IPS-15b (cell line): ENCODE data around the gene AGRN.

ENCODE experiments used
- H3K27me3 ChIP-seq: one replicate; pipeline ENCODE4 v1.6.1; 2013; ENCODE audit warnings: low read length; ENCODE audit not compliant: control insufficient read depth, insufficient read depth
- H3K36me3 ChIP-seq: one replicate; pipeline ENCODE4 v1.6.1; 2013; ENCODE audit warnings: low read length; ENCODE audit not compliant: control insufficient read depth, insufficient read depth
- H3K4me1 ChIP-seq: one replicate; pipeline ENCODE4 v1.6.1; 2013; ENCODE audit warnings: mild to moderate bottlenecking, low read length; ENCODE audit not compliant: control insufficient read depth, insufficient read depth
- H3K4me3 ChIP-seq: one replicate; pipeline ENCODE4 v1.5.1; 2013; ENCODE audit warnings: low read depth, low read length
- H3K9ac ChIP-seq: one replicate; pipeline ENCODE4 v1.6.1; 2013; ENCODE audit warnings: low read depth, mild to moderate bottlenecking, low read length
- H3K9me3 ChIP-seq: one replicate; pipeline ENCODE4 v1.6.1; 2013; ENCODE audit warnings: mild to moderate bottlenecking, low read length; ENCODE audit not compliant: control insufficient read depth, insufficient read depth

The AGRN gene

DNA sequence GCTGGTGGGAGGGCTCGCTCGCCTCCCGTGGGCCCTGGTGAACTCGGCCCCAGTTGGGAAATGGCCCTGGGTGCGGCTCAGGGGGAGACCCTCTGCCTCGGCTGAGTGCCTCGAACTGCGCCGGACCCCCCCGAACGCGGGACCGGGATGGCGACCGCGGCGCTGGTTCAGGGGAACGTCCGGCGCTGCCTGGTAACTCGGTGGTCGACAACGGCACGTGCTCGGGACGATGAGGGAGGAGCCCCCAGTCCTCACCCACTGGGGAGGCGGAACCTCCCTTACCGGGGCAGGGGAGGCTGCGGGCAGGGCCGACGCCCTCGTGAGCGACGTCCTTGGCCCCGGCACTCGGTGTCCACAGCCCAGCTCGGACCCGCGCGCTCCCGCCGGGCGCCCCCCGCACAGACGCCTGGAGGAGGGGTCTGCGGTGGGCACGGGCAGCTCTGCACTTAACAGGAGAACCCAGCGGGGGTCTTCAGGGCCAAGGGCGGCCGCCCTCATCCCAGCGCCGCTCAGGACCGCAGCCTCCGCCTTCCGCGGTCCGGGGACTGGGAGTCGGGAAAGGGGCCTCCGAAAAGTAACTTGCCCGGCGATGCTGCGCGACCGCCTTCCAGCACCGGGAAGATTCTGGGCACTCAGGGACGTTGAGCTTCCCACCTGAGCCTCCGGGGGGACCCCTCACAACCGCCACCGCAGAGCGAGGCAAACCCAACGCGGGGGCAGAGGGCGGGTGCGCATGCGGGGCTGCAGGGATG is 21.8 kb upstream of the AGRN start:
- Histone ChIP-seq H3K9ac (no peak overlapping the region), H3K36me3 (no peaks in the 10 kb centered on the region), H3K4me1 (no peaks in the 10 kb centered on the region), H3K4me3 (peak overlapping the region; percentile 45), H3K27me3 (peaks cover 61% of the 10 kb centered on the region), H3K9me3 (no peaks in the 10 kb centered on the region)

DNA sequence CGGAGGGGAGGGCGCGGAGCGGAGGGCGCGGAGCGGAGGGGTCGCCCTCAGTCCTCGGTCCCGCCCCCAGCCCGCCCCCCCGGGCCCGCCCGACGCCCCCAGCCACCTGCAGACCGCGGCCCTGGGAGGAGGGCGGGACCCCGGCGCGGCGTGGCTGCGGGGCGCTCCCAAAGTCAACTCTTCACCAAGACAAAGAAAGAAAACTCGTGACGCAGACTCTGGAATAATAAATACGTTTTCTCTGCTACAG is 21.2 kb upstream of the AGRN start:
- Histone ChIP-seq H3K4me3 (peak overlapping the region; percentile 45), H3K36me3 (no peaks in the 10 kb centered on the region), H3K27me3 (peaks cover 59% of the 10 kb centered on the region), H3K9ac (no peak overlapping the region), H3K4me1 (no peaks in the 10 kb centered on the region), H3K9me3 (no peaks in the 10 kb centered on the region)

DNA sequence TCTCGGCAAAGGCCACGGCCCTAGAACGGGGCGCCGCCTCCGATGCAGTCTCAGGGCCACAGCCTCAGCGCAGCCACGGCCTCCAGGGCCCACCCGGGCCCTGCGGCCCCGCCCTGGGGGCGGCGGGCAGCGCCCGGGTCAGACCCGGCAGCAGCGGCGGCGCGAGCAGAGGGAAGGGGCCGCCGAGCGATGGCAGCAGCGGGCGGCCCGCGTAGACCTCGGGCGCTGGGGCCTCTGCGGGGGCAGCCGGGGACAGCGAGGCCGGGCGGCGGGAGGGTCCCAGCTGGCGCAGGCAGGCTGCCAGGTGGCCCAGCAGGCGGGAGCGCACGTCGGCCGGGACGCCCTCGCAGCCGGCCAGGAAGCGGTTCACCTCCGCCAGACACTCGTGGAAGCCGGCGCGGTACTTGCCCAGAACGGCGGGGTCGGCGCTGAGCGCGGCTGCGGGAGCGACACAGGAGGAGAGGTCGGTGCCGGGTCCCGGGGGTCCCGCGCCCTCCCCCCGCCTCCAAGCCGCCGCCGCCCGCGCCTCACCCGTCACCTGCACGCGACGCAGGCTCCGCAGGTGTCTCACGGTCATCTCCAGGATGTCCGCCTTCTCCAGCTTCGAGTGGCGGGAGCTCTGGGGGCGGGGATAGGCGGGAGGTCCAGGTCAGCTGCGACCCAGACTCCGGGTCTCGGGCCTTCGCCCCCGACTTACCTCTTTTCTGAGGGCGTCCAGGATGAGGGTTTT is 20.8 kb upstream of the AGRN start:
- Histone ChIP-seq H3K27me3 (peaks cover 59% of the 10 kb centered on the region), H3K36me3 (no peaks in the 10 kb centered on the region), H3K4me3 (peak overlapping the region; percentile 45), H3K9me3 (no peaks in the 10 kb centered on the region), H3K4me1 (no peaks in the 10 kb centered on the region), H3K9ac (no peak overlapping the region)

DNA sequence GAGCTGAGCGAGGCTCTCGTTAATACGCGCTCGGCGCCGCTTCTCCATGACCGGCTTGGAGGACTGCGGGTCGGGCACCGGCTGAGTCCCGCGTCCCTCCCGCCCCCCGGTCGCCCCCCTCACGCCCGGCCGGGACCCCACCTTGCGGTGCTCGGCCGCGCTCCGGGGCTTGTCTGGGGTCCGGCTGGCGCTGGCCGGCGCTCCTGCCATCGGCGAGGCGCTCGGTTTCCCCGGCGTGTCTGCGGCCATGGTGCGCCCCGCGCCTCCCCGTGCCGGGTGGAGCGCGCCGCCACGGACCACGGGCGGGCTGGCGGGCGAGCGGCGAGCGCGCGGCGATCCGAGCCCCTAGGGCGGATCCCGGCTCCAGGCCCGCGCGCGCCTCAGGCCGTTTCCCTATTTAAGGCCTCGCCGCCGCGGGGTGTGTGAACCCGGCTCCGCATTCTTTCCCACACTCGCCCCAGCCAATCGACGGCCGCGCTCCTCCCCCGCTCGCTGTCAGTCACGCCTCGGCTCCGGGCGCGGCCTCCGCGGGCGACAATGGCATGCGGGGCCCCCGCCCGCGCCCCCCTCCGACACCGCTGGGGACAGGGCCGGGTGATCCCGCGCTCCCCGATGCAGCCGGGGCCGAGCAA is 20.1 kb upstream of the AGRN start, which contains the start of gene HES4:
Gene HES4, minus strand, starts transcription at position 373 of the 632 bp plus-strand sequence. Its CDS starts 124 bp downstream, at position 249.
- Histone ChIP-seq H3K27me3 (peaks cover 55% of the 10 kb centered on the region), H3K4me1 (no peaks in the 10 kb centered on the region), H3K9ac (no peak within 1 kb of the TSS), H3K4me3 (peak within 1 kb of the TSS; percentile 61), H3K9me3 (no peaks in the 10 kb centered on the region), H3K36me3 (no peaks in the 10 kb centered on the region)

DNA sequence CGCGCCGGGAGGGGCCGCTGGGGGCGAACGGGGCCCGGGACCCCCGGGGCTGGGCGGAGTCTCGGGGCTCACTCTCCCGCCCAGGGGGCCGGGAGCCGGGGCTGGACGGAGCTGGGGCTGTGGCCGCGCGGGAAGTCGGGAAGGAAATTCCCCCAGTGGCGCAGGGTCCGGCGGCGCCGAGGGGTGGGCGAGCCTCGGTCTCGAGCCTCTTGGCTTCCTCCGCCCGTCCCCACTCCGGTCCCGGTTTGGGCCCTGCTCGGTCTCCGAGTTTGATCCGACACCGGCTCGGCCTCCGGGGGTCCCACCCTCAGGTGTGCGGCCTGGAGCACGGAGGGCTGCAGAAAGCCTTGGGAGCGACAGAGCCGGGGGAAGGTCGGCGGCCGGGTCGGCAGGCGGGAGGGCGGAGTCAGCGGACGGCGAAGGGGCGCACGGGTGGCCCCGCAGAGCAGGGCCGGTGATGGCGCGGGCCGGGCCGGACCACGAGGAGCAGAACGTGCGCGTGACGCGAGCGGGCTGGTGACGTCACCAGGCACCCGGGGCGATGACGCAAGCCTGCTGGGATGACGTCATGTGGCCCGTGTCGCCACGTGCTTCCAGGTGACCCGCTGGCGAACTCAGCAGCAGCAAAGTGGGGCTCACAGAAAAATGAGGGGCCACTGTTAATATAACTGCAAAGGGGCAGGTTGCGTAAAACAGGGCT is 19.4 kb upstream of the AGRN start:
- no peak overlapping the region for H3K9ac ChIP-seq
- H3K27me3 ChIP-seq, result peaks cover 51% of the 10 kb centered on the region

DNA sequence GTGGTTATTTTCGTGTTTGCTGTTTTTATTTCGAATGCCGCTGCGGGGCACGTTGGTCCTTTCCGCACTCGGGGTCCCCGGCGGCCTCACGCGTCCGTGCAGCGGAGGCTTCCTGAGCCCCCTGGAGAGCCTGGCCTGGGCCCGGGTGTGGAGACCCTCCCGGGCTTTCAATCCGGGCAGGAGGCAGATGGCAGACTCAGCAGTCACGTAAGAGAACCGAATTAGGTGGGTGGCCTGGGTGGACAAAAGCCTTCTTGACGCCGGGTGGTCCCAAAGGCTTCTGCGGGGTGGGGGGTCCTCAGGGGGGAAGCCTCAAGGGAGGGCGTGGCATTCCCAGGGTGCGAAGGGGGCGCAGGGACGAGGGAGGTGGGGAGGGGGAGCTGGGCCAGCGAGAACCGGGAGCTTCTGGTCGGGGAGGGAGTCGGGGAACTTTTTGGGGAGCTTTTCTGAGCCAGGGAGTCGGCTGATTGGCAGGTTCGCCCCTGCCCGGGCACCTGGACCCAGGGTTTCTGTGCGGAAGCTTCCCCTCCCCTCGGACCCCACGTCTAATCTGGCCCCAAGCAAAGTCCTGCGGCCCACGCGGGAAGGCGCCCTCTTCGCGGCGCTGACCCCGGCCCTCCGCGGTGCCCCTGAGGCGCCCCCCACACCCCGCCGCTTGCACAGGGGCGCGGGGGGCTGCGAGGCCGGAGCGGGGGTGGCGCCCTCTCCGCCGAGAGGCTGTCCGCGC is 18.7 kb upstream of the AGRN start:
- Histone ChIP-seq H3K9ac (no peak overlapping the region), H3K4me3 (peak overlapping the region; percentile 61), H3K27me3 (peaks cover 46% of the 10 kb centered on the region), H3K4me1 (peaks cover 3% of the 10 kb centered on the region), H3K36me3 (no peaks in the 10 kb centered on the region), H3K9me3 (no peaks in the 10 kb centered on the region)

More for the DNA sequence above, 19.4 kb upstream of the AGRN start:
- H3K4me3 ChIP-seq, result peak overlapping the region; percentile 61
- H3K9me3 ChIP-seq, result no peaks in the 10 kb centered on the region
- peaks cover 3% of the 10 kb centered on the region for H3K4me1 ChIP-seq
- H3K36me3 ChIP-seq, result no peaks in the 10 kb centered on the region

DNA sequence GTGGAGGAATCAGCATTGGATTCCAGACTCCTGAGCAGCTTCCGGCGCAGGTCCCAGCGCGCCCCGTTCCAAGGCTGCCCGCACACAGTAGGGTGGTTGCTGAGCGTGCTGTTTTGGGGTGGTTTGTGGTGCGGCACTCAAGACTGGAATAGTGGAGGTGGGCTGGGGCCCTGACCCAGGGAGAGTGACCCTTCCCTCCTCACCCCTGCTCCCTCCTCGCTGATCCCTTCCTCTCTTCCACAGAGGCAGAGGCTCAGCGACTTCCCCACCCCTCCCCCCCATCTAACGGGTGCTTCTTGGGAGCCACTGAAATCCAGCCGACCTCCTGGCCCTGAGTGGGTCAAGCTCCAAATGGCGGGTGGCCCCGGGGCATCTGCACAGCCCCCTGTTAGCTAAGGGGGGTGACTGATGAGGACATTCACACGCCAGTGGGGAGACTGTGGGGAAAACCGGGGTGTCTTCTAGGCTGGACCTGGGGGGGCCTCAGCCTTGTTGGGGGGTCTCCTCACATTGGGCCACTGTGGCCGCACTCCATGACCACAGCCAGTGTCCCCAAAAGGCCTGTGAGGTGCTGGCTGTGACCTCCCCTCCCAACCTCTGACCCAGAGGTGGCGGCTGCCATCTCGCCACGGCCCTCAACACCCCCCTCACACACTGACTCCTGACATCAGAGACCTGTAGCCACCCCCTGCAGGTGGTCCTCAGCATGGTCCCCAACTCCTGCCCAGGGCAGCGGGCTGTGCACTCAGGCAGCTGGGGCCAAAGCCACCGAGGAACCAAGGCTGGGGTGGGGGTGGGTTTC is 16.1 kb upstream of the AGRN start:
- Histone ChIP-seq H3K4me1 (peaks cover 3% of the 10 kb centered on the region), H3K27me3 (peaks cover 37% of the 10 kb centered on the region), H3K9ac (no peak overlapping the region), H3K9me3 (no peaks in the 10 kb centered on the region), H3K36me3 (no peaks in the 10 kb centered on the region), H3K4me3 (no peak overlapping the region)

DNA sequence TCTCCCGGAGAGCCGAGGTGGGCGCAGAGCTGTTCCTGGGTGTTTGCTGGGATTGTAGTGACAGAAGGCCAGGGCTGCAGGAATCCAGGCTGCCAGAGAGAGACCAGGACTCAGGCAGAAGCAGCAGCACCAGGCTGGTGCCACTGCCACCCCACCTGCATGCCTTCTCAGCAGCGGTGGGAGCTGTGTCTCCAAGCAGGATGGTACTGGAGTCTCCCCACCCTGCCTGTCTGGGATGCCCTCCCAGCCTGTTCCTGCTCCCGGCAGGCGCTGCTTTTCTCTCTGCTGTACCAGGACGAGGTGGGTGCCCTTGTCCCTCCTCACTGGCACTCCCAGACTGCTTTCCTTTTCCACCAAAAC is 15.5 kb upstream of the AGRN start:
- H3K4me1 ChIP-seq, result peaks cover 3% of the 10 kb centered on the region
- no peak overlapping the region for H3K4me3 ChIP-seq
- H3K9me3 ChIP-seq, result no peaks in the 10 kb centered on the region
- no peak overlapping the region for H3K9ac ChIP-seq
- H3K36me3 ChIP-seq, result no peaks in the 10 kb centered on the region
- H3K27me3 ChIP-seq, result peaks cover 39% of the 10 kb centered on the region

DNA sequence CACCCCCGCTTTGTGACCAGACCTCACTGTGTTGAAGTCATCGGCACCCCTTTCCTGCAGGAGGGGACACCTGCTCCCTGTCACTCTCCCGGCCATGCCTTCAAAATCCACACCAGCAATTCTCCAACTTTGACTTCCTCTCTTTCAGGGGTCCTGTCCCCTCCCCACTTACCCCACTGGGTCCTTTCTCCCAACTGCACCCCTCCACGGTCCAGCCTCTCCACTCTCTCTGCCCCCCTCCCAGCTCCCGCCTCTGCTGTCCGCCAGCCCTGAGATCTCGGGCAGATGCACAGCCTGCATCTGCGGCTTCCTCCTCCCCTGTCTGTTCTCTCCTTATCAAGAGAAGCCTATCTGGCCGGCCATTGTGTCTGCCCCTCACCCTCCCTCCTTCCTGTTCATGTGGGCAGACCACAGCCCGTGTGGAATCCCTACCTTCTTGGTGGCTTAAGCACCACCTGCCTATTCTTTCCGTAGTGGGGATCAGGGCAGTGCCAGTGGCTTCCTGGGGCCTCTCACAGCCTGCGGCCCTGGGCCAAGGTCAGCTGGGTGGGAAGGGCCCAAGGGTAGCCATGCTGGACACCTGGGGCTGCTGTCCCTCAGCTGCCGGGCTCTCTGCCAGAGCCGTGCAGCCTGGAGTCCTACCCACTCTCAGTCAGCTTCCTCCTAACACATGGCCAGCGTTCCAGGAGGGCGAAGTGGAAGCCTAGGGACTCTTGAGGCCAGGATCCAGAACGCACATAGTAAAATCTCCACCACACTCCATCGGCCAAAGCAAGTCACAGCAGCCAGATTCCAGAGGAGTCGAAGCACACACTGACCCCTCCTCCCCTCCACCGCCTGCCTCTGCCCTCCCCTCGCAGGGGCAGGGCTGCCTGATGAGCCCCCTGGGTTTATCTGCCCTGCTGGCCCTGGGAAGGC is 14.9 kb upstream of the AGRN start:
- H3K4me3 ChIP-seq, result no peak overlapping the region
- no peak overlapping the region for H3K9ac ChIP-seq
- no peaks in the 10 kb centered on the region for H3K9me3 ChIP-seq
- H3K27me3 ChIP-seq, result peaks cover 37% of the 10 kb centered on the region
- H3K36me3 ChIP-seq, result no peaks in the 10 kb centered on the region
- H3K4me1 ChIP-seq, result peaks cover 3% of the 10 kb centered on the region

DNA sequence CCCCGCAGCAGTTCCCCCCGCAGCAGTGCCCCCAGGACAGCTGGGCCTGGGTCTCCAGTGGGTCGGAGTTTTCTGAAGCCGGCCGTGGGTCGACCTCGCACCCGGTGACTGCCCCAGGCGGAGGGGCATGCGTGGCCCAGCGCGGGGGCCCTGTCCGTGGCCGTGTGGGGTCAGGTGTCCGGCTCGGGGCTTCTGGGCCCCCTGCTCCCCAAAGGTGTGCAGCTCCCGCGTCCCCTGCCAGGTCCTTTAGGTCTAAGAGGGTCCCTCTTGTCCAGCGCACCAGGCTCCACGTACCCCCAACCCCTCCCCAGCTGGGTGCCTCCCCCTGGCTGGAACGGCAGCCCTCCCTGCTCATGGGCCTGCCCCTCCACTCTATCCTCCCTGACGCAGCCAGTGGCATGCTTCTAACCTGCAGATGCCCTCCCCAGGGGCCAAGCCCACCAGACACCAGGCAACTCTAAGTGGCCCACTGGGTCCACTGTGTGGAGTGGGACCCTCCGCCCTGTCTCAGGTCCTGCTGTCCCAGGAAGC is 14.1 kb upstream of the AGRN start:
- Histone ChIP-seq H3K9ac (no peak overlapping the region), H3K36me3 (no peaks in the 10 kb centered on the region), H3K4me3 (no peak overlapping the region), H3K27me3 (peaks cover 36% of the 10 kb centered on the region), H3K9me3 (no peaks in the 10 kb centered on the region), H3K4me1 (peaks cover 3% of the 10 kb centered on the region)
